Endometrium (tissue), 2 donors: Measurements from ENCODE around the gene WDR46.

Experiments used
- FAIRE-seq: peaks from 2 replicates; lab custom pipeline; 2012; peaks lifted over from hg19 to GRCh38; lab: Jason Lieb, UNC
- donor health status: control.
- donor health status: control.

WDR46 gene, protein sequence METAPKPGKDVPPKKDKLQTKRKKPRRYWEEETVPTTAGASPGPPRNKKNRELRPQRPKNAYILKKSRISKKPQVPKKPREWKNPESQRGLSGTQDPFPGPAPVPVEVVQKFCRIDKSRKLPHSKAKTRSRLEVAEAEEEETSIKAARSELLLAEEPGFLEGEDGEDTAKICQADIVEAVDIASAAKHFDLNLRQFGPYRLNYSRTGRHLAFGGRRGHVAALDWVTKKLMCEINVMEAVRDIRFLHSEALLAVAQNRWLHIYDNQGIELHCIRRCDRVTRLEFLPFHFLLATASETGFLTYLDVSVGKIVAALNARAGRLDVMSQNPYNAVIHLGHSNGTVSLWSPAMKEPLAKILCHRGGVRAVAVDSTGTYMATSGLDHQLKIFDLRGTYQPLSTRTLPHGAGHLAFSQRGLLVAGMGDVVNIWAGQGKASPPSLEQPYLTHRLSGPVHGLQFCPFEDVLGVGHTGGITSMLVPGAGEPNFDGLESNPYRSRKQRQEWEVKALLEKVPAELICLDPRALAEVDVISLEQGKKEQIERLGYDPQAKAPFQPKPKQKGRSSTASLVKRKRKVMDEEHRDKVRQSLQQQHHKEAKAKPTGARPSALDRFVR

DNA sequence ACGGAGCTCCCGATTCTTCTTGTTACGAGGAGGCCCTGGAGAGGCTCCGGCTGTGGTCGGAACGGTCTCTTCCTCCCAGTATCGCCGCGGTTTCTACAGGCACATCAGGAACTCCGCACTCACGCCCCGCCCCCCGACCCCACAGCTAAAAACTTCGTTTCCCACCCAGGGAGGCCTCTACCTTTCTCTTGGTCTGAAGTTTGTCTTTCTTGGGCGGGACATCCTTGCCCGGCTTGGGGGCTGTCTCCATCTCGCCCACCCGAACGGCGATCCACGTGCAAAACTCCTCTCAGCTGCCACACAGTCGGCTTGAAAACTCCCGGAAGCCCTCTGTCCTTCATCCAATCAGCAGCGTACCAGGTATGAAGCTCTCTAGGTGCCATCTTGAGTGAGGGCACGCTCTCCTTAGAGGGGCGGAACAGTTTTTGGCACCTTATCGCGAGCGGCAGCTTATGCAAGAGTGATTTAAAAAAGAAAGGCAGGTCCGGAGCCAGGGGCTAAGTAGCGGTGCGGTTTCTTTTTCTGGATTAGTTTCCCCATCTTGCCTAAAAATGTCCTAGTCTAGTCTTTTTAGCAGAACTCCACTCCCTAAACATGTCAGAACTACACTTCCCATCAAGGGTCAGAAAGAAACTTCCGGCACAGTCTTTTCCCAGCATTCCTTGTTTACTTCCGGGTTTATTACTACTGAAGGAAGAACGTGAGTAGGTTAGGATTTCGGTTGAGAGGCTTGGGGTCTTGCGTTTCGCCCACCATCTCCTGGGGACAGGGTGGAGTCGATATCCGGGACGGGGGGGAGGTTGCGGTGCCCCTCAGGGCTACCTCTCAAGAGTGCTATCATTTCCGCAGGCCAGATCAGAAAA lies at the start of gene WDR46, which contains the start of gene PFDN6:
Gene WDR46 (minus strand): TSS at position 319 of the 863 bp plus-strand sequence. CDS start 69 bp downstream, at position 250.
Gene PFDN6 (plus strand): TSS at position 681 of the 863 bp plus-strand sequence. CDS start 256 bp downstream, outside the sequence.
- FAIRE-seq, result no peak

DNA sequence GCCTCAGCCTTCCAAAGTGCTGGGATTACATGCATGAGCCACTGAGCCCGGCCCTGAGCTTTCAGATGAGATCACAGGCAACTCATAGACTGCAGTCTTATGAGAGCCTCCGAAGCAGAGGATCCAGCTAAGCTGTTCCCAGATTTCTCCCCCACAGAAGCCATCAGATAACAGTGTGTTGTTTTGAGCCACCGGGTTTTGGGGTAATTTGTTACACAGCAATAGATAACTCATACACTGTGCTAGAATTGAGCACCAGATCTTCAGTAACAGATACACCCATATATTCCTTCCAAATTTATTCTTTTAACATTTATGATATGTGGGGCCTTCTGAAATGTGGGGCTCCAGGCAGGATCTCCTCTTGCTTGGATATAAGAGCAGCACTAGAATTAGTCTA lies 47.5 kb upstream of the WDR46 start:
- no peak for FAIRE-seq

DNA sequence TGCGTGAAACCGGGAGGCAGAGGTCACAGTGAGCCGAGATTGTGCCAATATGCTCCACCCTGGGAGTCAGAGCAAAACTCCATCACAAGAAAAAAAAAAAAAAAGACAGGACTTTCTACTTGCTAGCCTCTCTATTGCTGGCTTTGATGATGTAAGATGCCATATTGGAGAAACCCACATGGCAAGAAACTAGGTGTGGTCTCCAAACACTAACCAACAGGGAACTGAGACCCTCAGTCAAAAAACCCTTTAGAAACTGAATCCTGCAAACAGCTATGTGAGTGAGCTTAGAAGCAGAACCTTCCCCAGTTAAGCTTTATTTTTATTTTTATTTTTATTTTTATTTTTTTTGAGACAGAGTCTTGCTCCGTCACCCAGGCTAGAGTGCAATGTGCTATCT lies 46.9 kb upstream of the WDR46 start:
- no peak for FAIRE-seq

DNA sequence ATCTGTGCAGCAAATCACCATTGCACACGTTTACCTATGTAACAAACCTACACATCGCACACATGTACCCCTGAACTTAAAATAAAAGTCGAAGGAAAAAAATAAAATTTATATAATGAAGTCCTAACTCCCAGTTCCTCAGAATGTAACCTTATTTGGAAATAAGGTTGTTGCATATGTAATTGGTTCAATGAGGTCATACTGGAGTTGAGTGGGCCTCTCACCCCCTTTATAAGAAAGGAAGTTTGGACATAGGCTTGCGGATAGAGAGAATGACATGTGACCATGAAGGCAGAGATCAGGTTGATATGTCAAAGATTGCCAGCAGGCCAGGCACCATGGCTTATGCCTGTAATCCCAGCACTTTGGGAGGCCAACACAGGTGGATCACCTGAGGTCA lies 44.6 kb upstream of the WDR46 start:
- no peak for FAIRE-seq

DNA sequence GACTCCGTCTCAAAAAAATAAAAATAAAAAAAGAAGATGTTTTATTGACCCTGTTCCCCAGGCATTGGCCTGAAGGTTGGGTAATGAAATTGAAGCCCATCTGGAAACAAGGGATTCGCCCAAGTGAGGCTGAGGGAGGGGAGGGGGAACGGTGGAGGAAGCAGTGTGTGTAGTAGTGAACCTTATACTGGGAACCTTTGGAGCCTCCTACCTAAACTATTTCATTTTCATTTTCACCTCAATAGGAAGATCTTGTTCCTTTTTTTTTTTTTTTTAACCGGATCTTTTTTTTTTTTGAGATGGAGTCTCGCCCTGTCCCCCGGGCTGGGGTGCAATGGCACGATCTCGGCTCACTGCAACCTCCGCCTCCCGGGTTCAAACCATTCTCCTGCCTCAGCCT lies 41.7 kb upstream of the WDR46 start:
- FAIRE-seq, result no peak

DNA sequence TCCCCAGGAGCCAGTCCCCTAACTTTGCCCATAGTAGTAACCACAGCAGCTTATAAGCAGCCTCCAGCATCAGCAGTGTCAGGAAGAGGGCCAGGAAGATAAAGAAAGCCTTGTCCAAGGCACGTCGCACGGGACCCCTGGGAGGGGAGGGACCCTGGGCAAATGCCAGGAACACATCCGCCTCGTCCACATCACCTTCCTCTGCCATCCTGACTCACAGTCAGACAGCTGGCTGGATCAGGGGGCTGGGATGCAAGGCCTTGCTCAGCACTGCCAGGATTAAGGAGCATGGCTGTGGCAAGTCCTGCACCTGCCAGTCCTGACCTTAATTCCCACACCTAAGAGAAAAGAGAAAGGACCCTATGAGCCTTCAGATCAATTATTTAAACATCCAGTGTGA lies 40.0 kb upstream of the WDR46 start:
- FAIRE-seq, result no peak

DNA sequence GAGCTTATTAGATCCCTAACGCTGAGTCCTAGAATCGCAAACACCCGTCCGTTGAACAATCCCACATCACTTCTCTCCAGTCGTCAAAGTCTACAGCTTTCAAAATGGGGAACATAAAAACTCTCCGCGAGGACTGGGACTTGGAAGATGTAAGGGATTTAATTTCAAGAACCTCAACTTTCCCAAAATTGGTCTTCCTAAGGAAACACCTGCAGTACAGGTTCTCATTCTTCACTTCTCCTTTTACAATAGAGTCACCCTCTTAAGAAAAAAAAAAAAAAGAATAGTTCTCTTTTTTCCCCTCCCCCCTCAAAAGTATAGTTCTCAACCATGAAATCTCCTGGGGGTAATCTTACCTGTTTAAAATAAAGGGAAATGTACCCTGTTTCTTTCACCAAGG lies 35.1 kb upstream of the WDR46 start:
- FAIRE-seq, result no peak

DNA sequence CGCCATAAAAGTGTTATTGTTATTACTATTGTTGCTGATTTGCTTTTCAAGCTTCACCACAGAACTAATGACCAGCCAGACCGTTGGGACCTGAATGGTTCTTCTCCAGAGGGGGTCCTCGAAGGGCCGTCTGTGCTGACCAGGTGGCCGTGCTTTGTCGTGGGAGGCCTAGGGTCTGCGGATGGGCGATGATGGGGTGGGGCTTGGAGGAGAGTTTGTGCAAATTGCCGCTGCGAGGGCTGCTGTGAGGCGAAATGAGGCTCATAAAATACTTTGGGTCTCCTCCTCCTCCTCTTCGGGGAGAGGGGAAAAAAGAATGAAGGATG lies 34.5 kb upstream of the WDR46 start:
- FAIRE-seq, result no peak

DNA sequence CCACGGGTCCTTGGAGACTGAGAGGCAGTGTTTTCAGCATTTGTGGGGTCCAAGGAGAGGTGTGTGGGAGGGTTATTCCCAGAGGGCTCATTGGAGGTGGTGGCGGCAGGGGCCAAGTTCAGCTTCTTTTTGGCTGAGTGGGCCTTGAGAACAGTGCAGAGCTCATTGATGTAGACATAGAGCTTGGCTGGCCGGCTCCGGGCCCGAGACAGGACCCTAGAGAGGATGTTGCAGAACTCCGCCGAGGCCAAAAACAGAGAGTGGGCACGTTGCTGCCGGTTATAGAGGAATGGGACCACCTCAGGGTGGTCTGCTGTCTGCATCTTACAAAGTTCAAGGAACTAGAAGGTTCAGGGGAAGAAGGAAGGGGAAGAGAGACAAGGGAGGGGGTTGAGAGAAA lies 32.2 kb upstream of the WDR46 start:
- FAIRE-seq, result no peak

DNA sequence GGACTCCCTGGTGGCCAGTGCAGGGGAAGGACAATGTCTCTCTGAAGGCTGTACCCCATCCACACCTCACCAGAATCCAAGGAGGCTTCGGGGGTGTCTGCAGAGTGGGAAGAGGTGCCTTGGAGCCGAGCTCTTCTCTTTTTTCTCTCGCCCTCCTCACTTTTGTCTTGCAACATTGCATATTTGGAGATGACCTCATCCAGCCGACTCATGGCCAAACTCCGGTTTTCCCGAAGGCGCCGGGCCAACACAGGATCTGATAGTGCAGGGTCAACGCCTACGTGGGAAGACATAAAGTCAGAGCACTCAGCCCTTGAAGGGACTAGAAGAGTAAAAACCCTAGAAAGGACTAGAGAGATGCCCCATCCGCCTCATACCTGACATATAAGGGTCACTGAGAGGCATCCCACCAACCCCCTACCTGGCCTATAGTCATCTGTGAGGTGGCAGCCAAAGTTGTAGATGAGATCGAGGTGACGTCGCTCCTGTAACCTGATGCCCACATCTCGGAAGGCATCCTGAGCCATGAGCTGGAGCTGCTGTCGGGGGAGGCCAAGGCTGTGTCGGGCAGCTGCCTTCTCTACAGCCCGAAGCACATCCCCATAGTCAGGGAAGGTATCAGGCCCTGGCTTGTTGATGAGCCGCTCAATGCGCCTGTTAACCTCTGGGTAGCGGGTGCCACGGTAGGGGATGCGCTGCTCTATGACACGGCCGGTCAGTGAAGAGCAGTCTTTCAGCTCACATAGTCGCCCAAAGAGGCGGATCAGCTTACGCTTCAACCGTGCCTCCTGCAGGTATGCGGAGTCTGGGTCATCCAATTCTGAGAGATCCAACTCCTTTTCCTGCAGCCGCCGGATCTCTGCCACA lies 31.5 kb upstream of the WDR46 start:
- FAIRE-seq, result no peak

DNA sequence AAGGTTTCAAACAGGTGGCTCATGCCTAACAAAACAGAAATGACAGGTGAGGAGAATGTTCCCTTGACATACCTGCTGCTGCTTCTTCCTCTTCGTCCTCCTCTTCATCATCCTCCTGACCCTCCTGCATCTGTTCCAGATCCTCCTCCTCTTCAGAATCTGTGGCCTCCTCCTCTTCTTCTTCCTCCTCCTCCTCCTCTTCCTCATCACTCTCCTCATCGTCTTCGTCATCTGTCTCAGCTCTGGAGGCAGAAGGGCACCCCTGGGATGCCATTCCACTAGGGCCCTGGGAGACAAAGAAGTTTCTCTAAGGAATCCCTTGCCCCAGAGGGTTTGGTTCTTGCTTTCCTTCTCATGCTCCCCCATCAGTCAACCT lies 30.9 kb upstream of the WDR46 start:
- no peak for FAIRE-seq

DNA sequence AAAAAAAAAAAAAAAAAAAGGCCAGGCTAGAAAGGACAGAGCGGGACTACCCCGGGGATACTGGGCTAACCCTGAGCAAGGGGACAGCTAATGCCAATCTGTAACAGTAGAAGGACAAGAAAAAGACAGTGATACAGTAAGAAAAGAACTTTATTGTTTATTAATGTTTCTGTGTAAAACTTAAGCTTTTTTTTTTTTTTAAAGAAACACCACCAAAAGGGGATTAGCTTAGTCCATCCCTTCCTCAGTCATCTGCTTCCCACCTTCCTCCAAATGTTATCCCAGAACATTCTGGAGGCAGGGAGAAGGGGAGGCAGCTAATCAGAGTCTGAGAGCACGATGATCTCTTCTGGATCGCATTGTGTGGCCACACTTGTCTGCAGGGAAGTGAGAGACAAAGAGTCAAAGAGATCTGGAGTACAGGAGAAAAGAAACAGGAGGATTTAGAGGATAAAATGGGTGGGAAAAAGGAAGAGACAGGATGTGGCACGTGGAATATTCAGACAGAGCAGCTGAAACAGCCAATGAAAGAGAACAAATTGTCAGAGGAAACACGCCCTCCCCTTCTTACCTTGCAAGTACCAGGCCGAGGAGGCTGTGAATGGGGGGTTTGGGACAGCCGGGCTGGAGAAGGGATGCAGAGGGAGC lies 29.5 kb upstream of the WDR46 start:
- no peak for FAIRE-seq

DNA sequence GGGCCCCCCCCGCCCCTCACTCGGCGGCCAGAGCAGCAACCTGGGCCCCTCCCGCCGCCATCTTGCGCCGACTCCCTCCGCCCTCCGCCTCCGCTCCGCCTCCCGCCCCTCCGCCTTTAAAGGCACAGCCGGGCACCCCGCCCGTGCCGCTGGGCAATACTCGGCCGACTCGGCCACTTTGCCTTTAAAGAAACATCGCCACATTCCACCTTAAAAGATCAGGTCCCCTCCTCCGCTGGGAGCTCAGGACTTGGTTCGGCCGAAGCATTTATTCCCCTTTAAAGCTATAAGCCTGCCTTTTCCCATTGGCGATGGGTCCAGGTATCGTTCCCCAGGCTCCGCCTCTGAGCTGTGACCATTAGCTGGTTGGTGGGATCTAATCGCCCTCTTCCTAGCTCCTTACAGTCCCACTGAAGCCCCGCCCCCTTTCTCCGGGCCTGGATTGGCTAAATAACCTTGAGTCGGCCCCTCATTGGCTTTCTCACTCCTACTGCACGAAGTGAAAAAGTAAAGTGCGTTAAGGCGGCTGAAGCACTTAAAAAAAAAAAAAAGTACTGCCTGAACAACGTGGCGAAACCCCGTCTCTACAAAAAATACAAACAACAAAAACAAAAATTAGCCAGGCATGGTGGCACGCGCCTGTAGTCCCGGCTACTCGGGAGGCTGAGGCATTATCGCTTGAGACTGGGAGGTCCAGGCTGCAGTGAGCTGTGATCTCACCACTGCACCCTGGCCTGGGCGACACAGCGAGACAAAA lies 28.8 kb upstream of the WDR46 start, which contains the start of gene ZBTB22:
Gene ZBTB22 (minus strand): TSS at position 76 of the 757 bp plus-strand sequence. CDS start 828 bp downstream, outside the sequence.
- peak; percentile 99 for FAIRE-seq

DNA sequence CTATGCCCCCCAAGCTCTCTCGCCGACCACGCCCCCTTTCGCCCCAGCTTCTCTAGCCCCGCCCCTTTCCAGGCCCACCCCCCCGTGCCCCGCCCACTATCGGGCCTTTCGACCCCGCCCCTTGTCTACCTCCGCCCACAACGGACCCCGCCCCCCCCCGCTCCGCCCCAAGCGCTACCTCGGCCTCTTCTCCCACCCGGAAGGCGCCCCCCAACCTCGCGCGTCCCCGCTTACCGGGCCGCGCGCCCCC lies 28.3 kb upstream of the WDR46 start:
- no peak for FAIRE-seq

DNA sequence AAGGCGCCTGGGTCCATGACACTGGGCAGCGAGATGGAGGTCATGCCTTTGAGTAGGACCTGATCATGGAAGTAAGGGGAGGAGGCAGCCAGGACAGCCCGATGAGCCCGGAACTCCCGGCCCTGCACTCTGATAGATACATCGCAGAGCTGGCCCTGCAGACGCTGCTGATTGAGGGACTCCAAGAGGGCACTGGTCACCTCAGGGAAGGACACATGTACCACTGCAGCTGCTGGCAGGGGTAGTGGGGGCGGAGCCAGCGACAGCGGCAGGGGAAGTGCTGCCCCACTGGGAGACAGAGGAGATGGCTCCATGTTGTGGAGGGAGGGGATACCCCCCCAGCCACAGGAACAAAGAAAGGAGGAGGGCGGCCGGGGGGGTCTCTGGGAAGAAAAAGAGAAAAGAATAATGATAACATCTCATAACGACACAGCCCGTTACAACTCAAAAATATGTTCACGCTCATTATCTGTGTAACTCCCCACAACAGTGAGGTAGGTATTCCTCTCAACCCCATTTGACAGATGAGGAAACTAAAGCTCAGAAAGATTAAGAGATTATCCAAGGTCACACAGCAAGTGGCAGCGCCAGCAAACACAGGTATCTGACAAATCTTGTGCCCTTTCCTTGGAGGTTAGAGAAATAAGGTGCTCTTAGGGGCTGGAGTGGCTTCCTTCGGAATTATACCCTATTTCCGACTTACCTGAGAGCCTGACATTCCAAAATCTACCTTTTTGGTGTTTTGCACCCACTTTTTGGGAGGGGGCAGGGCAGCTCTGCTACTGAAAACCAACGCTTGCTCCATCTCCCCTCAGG lies 27.8 kb upstream of the WDR46 start:
- FAIRE-seq, result no peak

DNA sequence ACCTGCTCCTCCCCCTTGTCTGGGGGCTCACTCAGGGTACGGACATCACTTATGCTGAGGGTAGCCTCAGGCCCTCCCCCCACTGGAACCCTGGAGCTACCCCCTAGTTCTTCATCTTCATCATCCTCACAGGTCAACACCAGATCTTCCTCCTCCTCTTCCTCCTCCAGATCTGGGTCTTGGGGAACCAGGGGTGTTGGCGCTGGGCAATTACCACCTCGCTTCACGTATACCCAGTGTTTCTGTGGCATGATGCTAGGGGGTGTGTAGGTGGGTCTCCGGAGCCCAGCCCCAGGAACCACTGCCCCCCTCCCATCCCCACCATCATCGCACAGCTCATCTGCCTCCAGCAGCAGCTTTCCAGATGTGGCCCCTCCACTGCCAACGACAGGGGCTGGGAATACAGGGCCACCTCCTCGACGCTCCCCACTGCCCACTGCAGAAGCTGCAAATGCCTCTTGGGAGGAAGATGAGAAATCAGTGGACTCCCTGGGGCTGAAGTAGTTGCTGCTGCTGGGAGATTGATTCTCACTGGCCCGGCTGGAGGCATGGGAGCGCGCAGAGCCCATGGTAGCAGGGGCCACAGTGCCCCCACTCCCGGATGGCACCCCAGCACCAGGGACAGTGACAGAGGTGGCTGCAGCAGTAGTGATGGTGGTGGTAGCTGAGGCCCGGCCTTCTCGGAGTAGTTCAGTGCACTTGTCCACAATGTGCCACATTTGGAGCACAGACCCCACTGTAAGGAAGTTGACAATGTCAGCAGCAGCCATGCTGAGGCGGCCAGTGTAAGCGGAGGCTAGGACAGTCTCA lies 27.0 kb upstream of the WDR46 start:
- FAIRE-seq, result no peak

DNA sequence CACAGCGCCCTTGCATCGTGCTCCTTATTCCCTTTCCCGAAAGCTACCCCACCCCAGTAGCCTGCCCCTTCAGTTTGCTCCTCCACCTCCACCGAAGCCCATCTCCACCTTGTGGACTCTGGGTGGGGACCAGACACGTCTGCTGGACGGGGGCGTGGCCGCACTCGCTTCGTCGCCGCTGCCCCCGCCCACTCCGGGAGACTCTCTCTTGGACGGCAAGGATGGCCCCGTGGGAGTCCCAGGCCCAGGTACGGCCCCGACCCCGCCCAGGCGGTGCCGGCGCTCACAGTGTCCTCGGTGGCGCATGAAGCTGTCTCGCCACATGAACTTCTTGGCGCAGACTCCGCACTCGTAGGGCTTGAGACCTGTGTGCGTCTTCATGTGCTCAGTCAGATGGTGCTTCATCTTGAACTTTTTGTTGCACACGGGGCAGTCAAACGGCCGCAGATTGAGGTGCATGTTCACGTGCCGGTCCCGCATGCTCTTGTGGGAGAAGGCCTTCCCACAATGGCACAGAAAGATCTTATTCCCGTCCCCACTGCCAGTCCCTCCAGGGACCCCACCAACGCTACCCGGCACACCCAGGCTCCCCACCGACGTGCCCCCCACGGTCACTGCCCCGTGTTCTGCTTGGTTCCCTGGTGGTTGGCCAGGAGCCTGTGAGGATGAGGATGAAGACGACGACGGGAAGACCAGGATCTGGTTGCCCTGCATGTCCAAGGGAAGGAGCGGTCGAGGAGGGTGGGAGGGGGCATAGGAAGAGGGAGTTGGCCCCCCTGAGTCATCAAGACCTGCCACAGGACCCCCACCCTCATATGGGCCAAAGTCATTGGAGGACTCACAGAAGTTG lies 26.1 kb upstream of the WDR46 start:
- FAIRE-seq, result no peak

DNA sequence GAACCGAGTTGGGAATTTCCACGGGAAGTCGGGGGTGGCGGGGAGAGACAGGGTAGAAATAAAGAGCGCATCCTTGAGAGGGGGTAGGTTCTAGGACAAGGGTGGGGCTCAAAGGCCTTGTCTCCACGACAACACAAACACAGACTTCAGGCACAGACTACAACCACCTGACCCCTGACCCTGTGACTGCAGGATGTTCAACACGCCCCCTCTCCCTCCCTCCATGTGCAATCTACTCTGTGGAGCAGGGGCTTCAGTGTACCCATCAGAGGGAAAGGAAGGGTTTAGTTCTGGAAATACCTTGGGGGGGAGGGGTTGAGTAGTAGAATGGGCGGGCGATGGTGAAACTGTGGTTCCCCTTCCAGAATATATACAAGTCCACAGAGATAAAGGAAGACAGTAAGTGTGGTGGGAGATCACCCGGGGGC lies 25.5 kb upstream of the WDR46 start:
- no peak for FAIRE-seq
